ENCODE measurements around the gene RCHY1.
"Not testable (repeated sequence)": the region's sequence is repeated elsewhere in the genome, so short reads cannot be mapped to it uniquely, and the experiment has no call there.

The RCHY1 gene

DNA sequence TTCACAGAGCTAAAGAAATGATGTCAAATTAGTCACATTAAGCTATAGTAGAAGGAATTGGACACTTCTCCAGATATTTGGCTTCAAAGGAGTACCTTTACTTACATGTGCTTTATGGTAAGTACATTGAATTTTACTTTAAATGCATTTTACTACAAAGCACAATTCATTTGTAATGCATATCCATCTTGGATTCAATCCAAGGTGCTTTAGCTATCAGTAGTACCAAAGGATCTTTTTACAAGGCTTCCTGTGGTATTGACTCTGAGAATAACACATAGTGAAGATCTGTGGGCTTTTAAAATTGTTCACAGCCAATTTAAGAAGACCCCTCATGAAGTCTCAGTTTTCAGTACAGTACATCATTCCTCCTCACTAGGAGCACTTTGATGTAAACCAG, 13.3 kb upstream of the RCHY1 start:
- Histone ChIP-seq H3K27me3 (ENCODE audit: insufficient read depth, poor library complexity, severe bottlenecking) (no peaks in the 10 kb centered on the region), H3K4me1 (ENCODE audit: insufficient read depth, poor library complexity, severe bottlenecking) (no peaks in the 10 kb centered on the region), H3K4me3 (ENCODE audit: severe bottlenecking) (no peak overlapping the region), H3K9me3 (ENCODE audit: severe bottlenecking) (no peaks in the 10 kb centered on the region), H3K27ac (ENCODE audit: poor library complexity, severe bottlenecking) (no peak overlapping the region), H3K36me3 (ENCODE audit: low read depth) (peaks cover 83% of the 10 kb centered on the region)
- no peak for ATAC-seq (ENCODE audit: low read depth)
- TF ChIP-seq, protein P1, sequence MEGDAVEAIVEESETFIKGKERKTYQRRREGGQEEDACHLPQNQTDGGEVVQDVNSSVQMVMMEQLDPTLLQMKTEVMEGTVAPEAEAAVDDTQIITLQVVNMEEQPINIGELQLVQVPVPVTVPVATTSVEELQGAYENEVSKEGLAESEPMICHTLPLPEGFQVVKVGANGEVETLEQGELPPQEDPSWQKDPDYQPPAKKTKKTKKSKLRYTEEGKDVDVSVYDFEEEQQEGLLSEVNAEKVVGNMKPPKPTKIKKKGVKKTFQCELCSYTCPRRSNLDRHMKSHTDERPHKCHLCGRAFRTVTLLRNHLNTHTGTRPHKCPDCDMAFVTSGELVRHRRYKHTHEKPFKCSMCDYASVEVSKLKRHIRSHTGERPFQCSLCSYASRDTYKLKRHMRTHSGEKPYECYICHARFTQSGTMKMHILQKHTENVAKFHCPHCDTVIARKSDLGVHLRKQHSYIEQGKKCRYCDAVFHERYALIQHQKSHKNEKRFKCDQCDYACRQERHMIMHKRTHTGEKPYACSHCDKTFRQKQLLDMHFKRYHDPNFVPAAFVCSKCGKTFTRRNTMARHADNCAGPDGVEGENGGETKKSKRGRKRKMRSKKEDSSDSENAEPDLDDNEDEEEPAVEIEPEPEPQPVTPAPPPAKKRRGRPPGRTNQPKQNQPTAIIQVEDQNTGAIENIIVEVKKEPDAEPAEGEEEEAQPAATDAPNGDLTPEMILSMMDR (IDR thresholded peaks at IDR 0.05; ENCODE audit: poor library complexity, severe bottlenecking): no peak
- no peak for DNase-seq (ENCODE audit: low spot score)

- Histone ChIP-seq H3K9me3 (ENCODE audit: severe bottlenecking) (no peaks in the 10 kb centered on the region), H3K4me3 (ENCODE audit: severe bottlenecking) (no peak overlapping the region), H3K27ac (ENCODE audit: poor library complexity, severe bottlenecking) (no peak overlapping the region), H3K36me3 (ENCODE audit: low read depth) (peaks cover 92% of the 10 kb centered on the region), H3K4me1 (ENCODE audit: insufficient read depth, poor library complexity, severe bottlenecking) (no peaks in the 10 kb centered on the region), H3K27me3 (ENCODE audit: insufficient read depth, poor library complexity, severe bottlenecking) (no peaks in the 10 kb centered on the region)
- DNase-seq (ENCODE audit: low spot score) (no peak), ATAC-seq (ENCODE audit: low read depth) (no peak)
- TF ChIP-seq, protein P1 (IDR thresholded peaks at IDR 0.05; ENCODE audit: poor library complexity, severe bottlenecking): no peak
These were observed 11.7 kb upstream of the RCHY1 start for GRCh38 chr4:75525910-75526309.

DNA sequence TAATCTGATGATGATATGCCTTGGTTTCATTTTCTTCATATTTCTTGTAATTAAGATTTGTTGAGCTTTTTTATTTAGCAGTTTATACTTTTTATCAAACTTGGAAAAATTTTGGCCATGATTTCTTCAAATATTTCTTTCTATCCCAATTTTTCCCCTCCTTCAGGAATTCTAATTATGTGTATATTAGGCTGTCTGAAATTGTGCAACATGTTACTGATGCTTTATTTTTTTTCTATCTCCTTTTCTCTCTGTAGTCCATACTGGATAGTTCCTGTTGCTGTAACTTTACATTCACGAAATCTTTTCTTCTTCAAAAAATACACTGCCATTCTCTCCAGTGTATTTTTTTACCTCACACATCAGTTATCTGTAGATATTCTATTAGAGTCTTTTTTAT, 10.9 kb upstream of the RCHY1 start:
- TF ChIP-seq, protein P1 (IDR thresholded peaks at IDR 0.05; ENCODE audit: poor library complexity, severe bottlenecking): no peak
- Histone ChIP-seq H3K4me1 (ENCODE audit: insufficient read depth, poor library complexity, severe bottlenecking) (no peaks in the 10 kb centered on the region), H3K36me3 (ENCODE audit: low read depth) (peaks cover 85% of the 10 kb centered on the region), H3K9me3 (ENCODE audit: severe bottlenecking) (no peaks in the 10 kb centered on the region), H3K27ac (ENCODE audit: poor library complexity, severe bottlenecking) (no peak overlapping the region), H3K27me3 (ENCODE audit: insufficient read depth, poor library complexity, severe bottlenecking) (no peaks in the 10 kb centered on the region), H3K4me3 (ENCODE audit: severe bottlenecking) (no peak overlapping the region)
- no peak for ATAC-seq (ENCODE audit: low read depth)
- DNase-seq (ENCODE audit: low spot score): no peak

DNA sequence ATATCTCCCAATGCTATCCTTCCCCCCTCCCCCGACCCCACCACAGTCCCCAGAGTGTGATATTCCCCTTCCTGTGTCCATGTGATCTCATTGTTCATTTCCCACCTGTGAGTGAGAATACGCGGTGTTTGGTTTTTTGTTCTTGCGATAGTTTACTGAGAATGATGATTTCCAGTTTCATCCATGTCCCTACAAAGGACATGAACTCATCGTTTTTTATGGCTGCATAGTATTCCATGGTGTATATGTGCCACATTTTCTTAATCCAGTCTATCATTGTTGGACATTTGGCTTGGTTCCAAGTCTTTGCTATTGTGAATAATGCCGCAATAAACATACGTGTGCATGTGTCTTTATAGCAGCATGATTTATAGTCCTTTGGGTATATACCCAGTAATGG, 5.2 kb upstream of the RCHY1 start:
- not testable (repeated sequence) for H3K27ac ChIP-seq (ENCODE audit: poor library complexity, severe bottlenecking); ATAC-seq (ENCODE audit: low read depth); H3K9me3 ChIP-seq (ENCODE audit: severe bottlenecking); H3K27me3 ChIP-seq (ENCODE audit: insufficient read depth, poor library complexity, severe bottlenecking); DNase-seq (ENCODE audit: low spot score); H3K4me3 ChIP-seq (ENCODE audit: severe bottlenecking)
- peaks cover 67% of the 10 kb centered on the region for H3K36me3 ChIP-seq (ENCODE audit: low read depth)
- peaks cover 12% of the 10 kb centered on the region for H3K4me1 ChIP-seq (ENCODE audit: insufficient read depth, poor library complexity, severe bottlenecking)

GRCh38 chr4:75516144-75516543, 1.9 kb upstream of the RCHY1 start:
- Histone ChIP-seq H3K36me3 (ENCODE audit: low read depth) (peaks cover 37% of the 10 kb centered on the region), H3K27me3 (ENCODE audit: insufficient read depth, poor library complexity, severe bottlenecking) (no peaks in the 10 kb centered on the region), H3K4me1 (ENCODE audit: insufficient read depth, poor library complexity, severe bottlenecking) (peaks cover 29% of the 10 kb centered on the region), H3K4me3 (ENCODE audit: severe bottlenecking) (no peak overlapping the region), H3K9me3 (ENCODE audit: severe bottlenecking) (no peaks in the 10 kb centered on the region), H3K27ac (ENCODE audit: poor library complexity, severe bottlenecking) (no peak overlapping the region)
- TF ChIP-seq, protein P1 (IDR thresholded peaks at IDR 0.05; ENCODE audit: poor library complexity, severe bottlenecking): no peak
- ATAC-seq (ENCODE audit: low read depth) (no peak), DNase-seq (ENCODE audit: low spot score) (no peak)
